Panc1 (cell line): ENCODE results near the gene POLK.

Experiments
- TF ChIP-seq, protein P1 (sequence below): fragments of 450-650 bp; IDR thresholded peaks from 2 replicates; pipeline ENCODE4 v1.5.1; 2017; ENCODE audit warnings: mild to moderate bottlenecking
- TF ChIP-seq, protein P2 (sequence below), 2 experiments: IDR thresholded peaks; 2 replicates each; pipeline ENCODE4 v1.6.1; 2011 to 2012; ENCODE audit warnings: low read depth in 2 of 2, control low read depth in 1 of 2, low read length in 1 of 2, mild to moderate bottlenecking in 1 of 2, moderate library complexity in 1 of 2; ENCODE audit not compliant: insufficient read depth in 1 of 2

DNA sequence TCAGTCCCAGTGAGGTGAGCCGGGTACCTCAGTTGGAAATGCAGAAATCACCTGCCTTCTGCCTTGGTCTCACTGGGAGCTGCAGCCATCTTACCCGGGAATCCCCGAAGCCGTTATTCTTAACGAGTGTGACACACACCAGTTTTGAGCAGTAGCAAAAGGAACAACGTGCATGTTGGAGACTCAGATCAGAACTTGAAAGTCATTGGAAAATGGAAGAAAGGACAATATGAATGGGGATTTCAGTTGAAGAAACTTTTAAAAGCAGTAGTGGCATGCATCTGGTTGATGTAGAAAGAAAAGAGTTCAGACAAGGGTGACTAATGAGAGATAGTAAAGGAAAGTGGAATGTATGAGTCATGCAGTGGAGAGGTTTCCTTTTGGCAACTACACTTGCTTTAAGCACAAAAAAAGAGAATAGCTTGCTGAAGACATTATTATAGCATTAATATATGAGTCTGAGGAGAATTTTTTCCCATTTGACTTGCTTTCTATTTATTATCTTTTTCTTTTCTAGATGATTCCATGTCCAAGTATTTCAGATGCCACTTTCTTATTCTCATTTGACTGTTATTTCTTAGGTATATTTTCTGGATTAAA is 55.1 kb downstream of the POLK start:
- TF ChIP-seq, protein P1, sequence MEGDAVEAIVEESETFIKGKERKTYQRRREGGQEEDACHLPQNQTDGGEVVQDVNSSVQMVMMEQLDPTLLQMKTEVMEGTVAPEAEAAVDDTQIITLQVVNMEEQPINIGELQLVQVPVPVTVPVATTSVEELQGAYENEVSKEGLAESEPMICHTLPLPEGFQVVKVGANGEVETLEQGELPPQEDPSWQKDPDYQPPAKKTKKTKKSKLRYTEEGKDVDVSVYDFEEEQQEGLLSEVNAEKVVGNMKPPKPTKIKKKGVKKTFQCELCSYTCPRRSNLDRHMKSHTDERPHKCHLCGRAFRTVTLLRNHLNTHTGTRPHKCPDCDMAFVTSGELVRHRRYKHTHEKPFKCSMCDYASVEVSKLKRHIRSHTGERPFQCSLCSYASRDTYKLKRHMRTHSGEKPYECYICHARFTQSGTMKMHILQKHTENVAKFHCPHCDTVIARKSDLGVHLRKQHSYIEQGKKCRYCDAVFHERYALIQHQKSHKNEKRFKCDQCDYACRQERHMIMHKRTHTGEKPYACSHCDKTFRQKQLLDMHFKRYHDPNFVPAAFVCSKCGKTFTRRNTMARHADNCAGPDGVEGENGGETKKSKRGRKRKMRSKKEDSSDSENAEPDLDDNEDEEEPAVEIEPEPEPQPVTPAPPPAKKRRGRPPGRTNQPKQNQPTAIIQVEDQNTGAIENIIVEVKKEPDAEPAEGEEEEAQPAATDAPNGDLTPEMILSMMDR = no peak
- TF ChIP-seq, protein P2, sequence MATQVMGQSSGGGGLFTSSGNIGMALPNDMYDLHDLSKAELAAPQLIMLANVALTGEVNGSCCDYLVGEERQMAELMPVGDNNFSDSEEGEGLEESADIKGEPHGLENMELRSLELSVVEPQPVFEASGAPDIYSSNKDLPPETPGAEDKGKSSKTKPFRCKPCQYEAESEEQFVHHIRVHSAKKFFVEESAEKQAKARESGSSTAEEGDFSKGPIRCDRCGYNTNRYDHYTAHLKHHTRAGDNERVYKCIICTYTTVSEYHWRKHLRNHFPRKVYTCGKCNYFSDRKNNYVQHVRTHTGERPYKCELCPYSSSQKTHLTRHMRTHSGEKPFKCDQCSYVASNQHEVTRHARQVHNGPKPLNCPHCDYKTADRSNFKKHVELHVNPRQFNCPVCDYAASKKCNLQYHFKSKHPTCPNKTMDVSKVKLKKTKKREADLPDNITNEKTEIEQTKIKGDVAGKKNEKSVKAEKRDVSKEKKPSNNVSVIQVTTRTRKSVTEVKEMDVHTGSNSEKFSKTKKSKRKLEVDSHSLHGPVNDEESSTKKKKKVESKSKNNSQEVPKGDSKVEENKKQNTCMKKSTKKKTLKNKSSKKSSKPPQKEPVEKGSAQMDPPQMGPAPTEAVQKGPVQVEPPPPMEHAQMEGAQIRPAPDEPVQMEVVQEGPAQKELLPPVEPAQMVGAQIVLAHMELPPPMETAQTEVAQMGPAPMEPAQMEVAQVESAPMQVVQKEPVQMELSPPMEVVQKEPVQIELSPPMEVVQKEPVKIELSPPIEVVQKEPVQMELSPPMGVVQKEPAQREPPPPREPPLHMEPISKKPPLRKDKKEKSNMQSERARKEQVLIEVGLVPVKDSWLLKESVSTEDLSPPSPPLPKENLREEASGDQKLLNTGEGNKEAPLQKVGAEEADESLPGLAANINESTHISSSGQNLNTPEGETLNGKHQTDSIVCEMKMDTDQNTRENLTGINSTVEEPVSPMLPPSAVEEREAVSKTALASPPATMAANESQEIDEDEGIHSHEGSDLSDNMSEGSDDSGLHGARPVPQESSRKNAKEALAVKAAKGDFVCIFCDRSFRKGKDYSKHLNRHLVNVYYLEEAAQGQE (IDR thresholded peaks at IDR 0.05; ENCODE audit: insufficient read depth in 1 of 2, low read depth in 2 of 2, low read length in 1 of 2) = no peak
